Measurements from ENCODE around the gene CSF2RB. TPM values are rescaled to one million over a fixed set of nuclear protein-coding genes. Genes with fewer than 3 reads are reported as not detected.

Gene CSF2RB
- total and polyA plus RNA-seq, 9 donors: 0.53 to 2.3 (median 1.8) TPM

- Histone ChIP-seq H3K4me3 (no peak overlapping the region), H3K36me3 (no peaks in the 10 kb centered on the region), H3K9me3 (no peaks in the 10 kb centered on the region), H3K27ac (no peak overlapping the region), H3K27me3 (no peaks in the 10 kb centered on the region), H3K4me1 (ENCODE audit: insufficient read depth) (no peaks in the 10 kb centered on the region)
- intact Hi-C loops (cut with DNase I): no loop called here
- TF ChIP-seq CTCF (IDR thresholded peaks at IDR 0.05) (no peak), EP300 (IDR thresholded peaks at IDR 0.05) (no peak)
- DNase-seq: no peak
- WGBS, 3 donors: 80 to 90% (median 83%) methylated on average over 2 of the region's 2 CpGs
Observed at GRCh38 chr22:36963302-36963701, 49.9 kb downstream of the CSF2RB start.

- Histone ChIP-seq H3K4me1 (ENCODE audit: insufficient read depth) (no peaks in the 10 kb centered on the region), H3K4me3 (no peak overlapping the region), H3K36me3 (no peaks in the 10 kb centered on the region), H3K27me3 (no peaks in the 10 kb centered on the region), H3K27ac (no peak overlapping the region), H3K9me3 (no peaks in the 10 kb centered on the region)
- intact Hi-C loops (cut with DNase I): no loop called here
- TF ChIP-seq POLR2A (IDR thresholded peaks at IDR 0.05): no peak
- no peak for TF ChIP-seq EP300 (IDR thresholded peaks at IDR 0.05)
- TF ChIP-seq CTCF (IDR thresholded peaks at IDR 0.05): no peak
- DNase-seq: no peak
Observed at GRCh38 chr22:36964106-36964505, 50.7 kb downstream of the CSF2RB start.

- Histone ChIP-seq H3K27ac (no peak overlapping the region), H3K4me3 (no peak overlapping the region), H3K9me3 (no peaks in the 10 kb centered on the region), H3K27me3 (no peaks in the 10 kb centered on the region), H3K4me1 (ENCODE audit: insufficient read depth) (no peaks in the 10 kb centered on the region), H3K36me3 (no peaks in the 10 kb centered on the region)
- TF ChIP-seq CTCF (IDR thresholded peaks at IDR 0.05): no peak
- TF ChIP-seq EP300 (IDR thresholded peaks at IDR 0.05): no peak
- TF ChIP-seq POLR2A (IDR thresholded peaks at IDR 0.05): no peak
- no peak for DNase-seq
- WGBS, 3 donors: 67 to 90% (median 79%) methylated on average over 2 of the region's 2 CpGs
- intact Hi-C loops (cut with DNase I): no loop called here
Observed at GRCh38 chr22:36965696-36966095, 52.3 kb downstream of the CSF2RB start.

- WGBS, 3 donors: 82 to 88% (median 85%) methylated on average over 11 of the region's 11 CpGs
- Histone ChIP-seq H3K4me1 (ENCODE audit: insufficient read depth) (no peaks in the 10 kb centered on the region), H3K27ac (no peak overlapping the region), H3K9me3 (no peaks in the 10 kb centered on the region), H3K27me3 (no peaks in the 10 kb centered on the region), H3K4me3 (no peak overlapping the region), H3K36me3 (no peaks in the 10 kb centered on the region)
- TF ChIP-seq EP300 (IDR thresholded peaks at IDR 0.05): no peak
- TF ChIP-seq CTCF (IDR thresholded peaks at IDR 0.05): no peak
- no peak for TF ChIP-seq POLR2A (IDR thresholded peaks at IDR 0.05)
- intact Hi-C loops (cut with DNase I): no loop called here
- no peak for DNase-seq
Observed at GRCh38 chr22:36966851-36967540, 53.6 kb downstream of the CSF2RB start.
